SJSA1 (cell line): Measurements from ENCODE around the gene NACC2. TPM values are rescaled to one million over a fixed set of nuclear protein-coding genes. Genes with fewer than 3 reads are reported as not detected.
"Not testable (repeated sequence)": the region's sequence is repeated elsewhere in the genome, so short reads cannot be mapped to it uniquely, and the experiment has no call there.

Experiments used
- DNase-seq, 2 experiments: peaks; one replicate each; pipeline ENCODE4 v3.0.0-alpha.2; 2015 to 2020; ENCODE audit warnings: low spot score in 2 of 2, low read depth in 1 of 2
- H3K27ac ChIP-seq: fragments of 250-450 bp; sonication (Bioruptor Pico); 2 replicates; pipeline ENCODE4 v1.5.1; 2020; ENCODE audit warnings: mild to moderate bottlenecking, moderate library complexity
- H3K27me3 ChIP-seq: fragments of 250-450 bp; sonication (Bioruptor Pico); replicated peaks from 2 replicates; pipeline ENCODE4 v1.5.1; 2020; ENCODE audit warnings: mild to moderate bottlenecking, moderate library complexity
- H3K36me3 ChIP-seq: fragments of 250-450 bp; sonication (Bioruptor Pico); 2 replicates; pipeline ENCODE4 v1.5.1; 2020; ENCODE audit warnings: mild to moderate bottlenecking
- H3K4me1 ChIP-seq: fragments of 250-450 bp; sonication (Bioruptor Pico); replicated peaks from 2 replicates; pipeline ENCODE4 v1.6.1; 2021; ENCODE audit warnings: mild to moderate bottlenecking
- H3K4me3 ChIP-seq: fragments of 250-450 bp; sonication (Bioruptor Pico); 2 replicates; pipeline ENCODE4 v1.5.1; 2020; ENCODE audit warnings: mild to moderate bottlenecking
- H3K9me3 ChIP-seq: fragments of 250-450 bp; sonication (Bioruptor Pico); replicated peaks from 2 replicates; pipeline ENCODE4 v1.5.1; 2020; ENCODE audit warnings: mild to moderate bottlenecking
- total RNA-seq: library from RNA; depleted of rRNA; stranded (reverse); fragments of >200 nt; shearing (Covaris generic); gene quantifications from 2 replicates; pipeline ENCODE4 v1.2.3, GENCODE V29; 2014

The NACC2 gene
- total RNA-seq, 1 experiment from 2014 or later = 20.2 TPM

GRCh38 chr9:136045595-136046553 lies 49.2 kb downstream of the NACC2 start:
- no peak overlapping the region for H3K4me3 ChIP-seq
- no peak overlapping the region for H3K27ac ChIP-seq
- no peaks in the 10 kb centered on the region for H3K9me3 ChIP-seq
- H3K27me3 ChIP-seq = no peaks in the 10 kb centered on the region
- no peak for DNase-seq
- peaks cover 9% of the 10 kb centered on the region for H3K4me1 ChIP-seq
- H3K36me3 ChIP-seq = peaks cover 45% of the 10 kb centered on the region

- H3K27ac ChIP-seq = no peak overlapping the region
Measured at GRCh38 chr9:136044971-136045594, 50.0 kb downstream of the NACC2 start.

GRCh38 chr9:136044207-136044970 lies 50.7 kb downstream of the NACC2 start:
- H3K4me1 ChIP-seq = no peaks in the 10 kb centered on the region
- peaks cover 39% of the 10 kb centered on the region for H3K36me3 ChIP-seq
- H3K27me3 ChIP-seq = no peaks in the 10 kb centered on the region
- no peak for DNase-seq
- H3K9me3 ChIP-seq = peaks cover 1% of the 10 kb centered on the region
- no peak overlapping the region for H3K4me3 ChIP-seq
- H3K27ac ChIP-seq = no peak overlapping the region

More at GRCh38 chr9:136044971-136045594, 50.0 kb downstream of the NACC2 start:
- Histone ChIP-seq H3K27me3 (no peaks in the 10 kb centered on the region), H3K36me3 (peaks cover 42% of the 10 kb centered on the region), H3K4me1 (peaks cover 1% of the 10 kb centered on the region; the same call in 1 of the 2 replicates), H3K4me3 (no peak overlapping the region), H3K9me3 (no peaks in the 10 kb centered on the region)
- DNase-seq = no peak

GRCh38 chr9:136043441-136043991 lies 51.6 kb downstream of the NACC2 start:
- Histone ChIP-seq H3K36me3 (peaks cover 32% of the 10 kb centered on the region), H3K27me3 (no peaks in the 10 kb centered on the region), H3K4me1 (no peaks in the 10 kb centered on the region), H3K9me3 (peaks cover 5% of the 10 kb centered on the region), H3K4me3 (no peak overlapping the region), H3K27ac (no peak overlapping the region)
- DNase-seq = no peak

- DNase-seq = no peak
- peaks cover 28% of the 10 kb centered on the region for H3K36me3 ChIP-seq
- H3K27me3 ChIP-seq = no peaks in the 10 kb centered on the region
- H3K4me3 ChIP-seq = no peak overlapping the region
- no peak overlapping the region for H3K27ac ChIP-seq
- peaks cover 5% of the 10 kb centered on the region for H3K9me3 ChIP-seq
- no peaks in the 10 kb centered on the region for H3K4me1 ChIP-seq
Measured at GRCh38 chr9:136042541-136042940, 52.5 kb downstream of the NACC2 start.

- not testable (repeated sequence) for H3K27ac ChIP-seq, H3K9me3 ChIP-seq, DNase-seq, H3K4me1 ChIP-seq, H3K27me3 ChIP-seq, H3K4me3 ChIP-seq
- H3K36me3 ChIP-seq = peaks cover 18% of the 10 kb centered on the region
Measured at GRCh38 chr9:136040848-136041247, 54.2 kb downstream of the NACC2 start.

GRCh38 chr9:136039488-136039887 lies 55.6 kb downstream of the NACC2 start:
- H3K9me3 ChIP-seq = peaks cover 5% of the 10 kb centered on the region
- DNase-seq = no peak
- no peaks in the 10 kb centered on the region for H3K27me3 ChIP-seq
- H3K4me1 ChIP-seq = no peaks in the 10 kb centered on the region
- H3K27ac ChIP-seq = no peak overlapping the region
- no peak overlapping the region for H3K4me3 ChIP-seq
- H3K36me3 ChIP-seq = peaks cover 16% of the 10 kb centered on the region

- Histone ChIP-seq H3K27me3 (no peaks in the 10 kb centered on the region), H3K36me3 (peaks cover 16% of the 10 kb centered on the region), H3K9me3 (peaks cover 5% of the 10 kb centered on the region), H3K27ac (no peak overlapping the region), H3K4me3 (no peak overlapping the region), H3K4me1 (no peaks in the 10 kb centered on the region)
- DNase-seq = no peak
Measured at GRCh38 chr9:136036848-136037247, 58.2 kb downstream of the NACC2 start.

- Histone ChIP-seq H3K4me1 (no peaks in the 10 kb centered on the region), H3K4me3 (no peak overlapping the region), H3K36me3 (peaks cover 20% of the 10 kb centered on the region), H3K27ac (no peak overlapping the region), H3K27me3 (no peaks in the 10 kb centered on the region), H3K9me3 (peaks cover 5% of the 10 kb centered on the region)
- no peak for DNase-seq
Measured at GRCh38 chr9:136036050-136036449, 59.0 kb downstream of the NACC2 start.

GRCh38 chr9:136031741-136032730 lies 63.1 kb downstream of the NACC2 start:
- no peak for DNase-seq
- Histone ChIP-seq H3K4me3 (no peak overlapping the region), H3K36me3 (peaks cover 12% of the 10 kb centered on the region), H3K4me1 (no peaks in the 10 kb centered on the region), H3K27ac (no peak overlapping the region), H3K9me3 (no peaks in the 10 kb centered on the region), H3K27me3 (0 out of 2 replicates have a peak, but pooled peaks cover 3% of the 10 kb centered on the region)

- H3K36me3 ChIP-seq = peaks cover 12% of the 10 kb centered on the region
- no peaks in the 10 kb centered on the region for H3K4me1 ChIP-seq
- 0 out of 2 replicates have a peak, but pooled peaks cover 3% of the 10 kb centered on the region for H3K27me3 ChIP-seq
- no peak for DNase-seq
- H3K27ac ChIP-seq = no peak overlapping the region
- no peak overlapping the region for H3K4me3 ChIP-seq
- no peaks in the 10 kb centered on the region for H3K9me3 ChIP-seq
Measured at GRCh38 chr9:136031094-136031493, 64.0 kb downstream of the NACC2 start.

- H3K27ac ChIP-seq = no peak overlapping the region
- no peak for DNase-seq
- H3K36me3 ChIP-seq = peaks cover 6% of the 10 kb centered on the region; the same call in 1 of the 2 replicates
- no peaks in the 10 kb centered on the region for H3K9me3 ChIP-seq
- H3K4me3 ChIP-seq = no peak overlapping the region
- no peaks in the 10 kb centered on the region for H3K4me1 ChIP-seq
- 0 out of 2 replicates have a peak, but pooled peaks cover 3% of the 10 kb centered on the region for H3K27me3 ChIP-seq
Measured at GRCh38 chr9:136029556-136029955, 65.5 kb downstream of the NACC2 start.
